GM12872 (cell line): ENCODE data around the gene ITGB3.

ENCODE experiments used
- CTCF ChIP-seq: IDR thresholded peaks from 3 replicates; pipeline ENCODE4 v1.5.1; 2011; ENCODE audit warnings: low read depth, mild to moderate bottlenecking, low read length, moderate library complexity; ENCODE audit not compliant: insufficient read depth

The ITGB3 gene

DNA sequence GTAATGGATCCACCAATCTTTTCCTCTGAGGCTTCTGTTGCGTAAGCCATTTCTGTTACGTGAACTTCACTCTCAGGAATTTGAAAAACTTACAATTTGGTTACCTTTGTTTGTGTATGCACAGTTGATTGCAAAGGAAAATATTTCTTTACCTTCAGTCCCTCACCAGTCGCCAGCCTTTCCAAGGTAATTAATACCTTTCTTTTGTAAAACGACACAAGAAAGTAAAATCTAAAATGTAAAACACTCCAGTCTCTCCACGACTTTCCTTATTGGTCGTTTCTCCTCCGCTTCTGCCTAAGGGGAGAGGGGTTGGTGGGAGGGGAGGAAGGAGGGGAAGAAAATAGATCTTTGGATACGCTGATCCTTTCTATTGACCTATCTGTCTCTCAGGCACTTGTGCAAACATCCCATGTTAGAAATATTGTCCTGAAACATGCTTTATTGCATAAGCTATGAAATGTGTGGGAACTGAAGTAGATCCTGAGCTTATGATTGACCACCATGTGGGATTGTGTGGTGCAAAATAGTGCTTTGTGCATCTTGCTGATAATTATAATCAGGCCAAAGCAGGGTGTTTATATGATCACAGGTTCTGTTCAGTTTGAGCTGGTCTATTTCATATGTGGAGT lies 37.7 kb downstream of the ITGB3 start:
- TF ChIP-seq CTCF: no peak

- no peak for TF ChIP-seq CTCF
Measured at GRCh38 chr17:47292206-47292605, 38.6 kb downstream of the ITGB3 start.

GRCh38 chr17:47295037-47295873 lies 41.6 kb downstream of the ITGB3 start:
- TF ChIP-seq CTCF: no peak

DNA sequence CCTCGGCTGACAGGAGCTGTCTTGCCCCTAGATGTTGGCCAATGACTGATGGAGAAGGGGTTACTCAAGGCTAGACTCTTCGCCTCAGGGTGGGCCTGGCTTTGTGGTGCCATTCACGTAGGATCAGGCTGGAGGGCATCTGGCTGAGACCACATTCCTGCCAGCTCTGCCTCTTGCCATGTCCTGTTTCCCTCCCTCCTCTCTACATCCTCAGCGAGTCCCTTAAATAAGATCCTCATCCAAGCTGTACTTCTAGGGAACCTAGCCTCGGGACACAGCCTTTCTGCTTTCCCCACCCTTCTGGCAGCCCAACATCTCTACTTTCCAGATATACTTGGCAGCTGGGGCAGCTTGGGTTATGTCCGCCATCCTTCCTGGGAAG lies 42.2 kb downstream of the ITGB3 start:
- no peak for TF ChIP-seq CTCF

GRCh38 chr17:47297661-47298400 lies 44.2 kb downstream of the ITGB3 start:
- TF ChIP-seq CTCF: no peak

DNA sequence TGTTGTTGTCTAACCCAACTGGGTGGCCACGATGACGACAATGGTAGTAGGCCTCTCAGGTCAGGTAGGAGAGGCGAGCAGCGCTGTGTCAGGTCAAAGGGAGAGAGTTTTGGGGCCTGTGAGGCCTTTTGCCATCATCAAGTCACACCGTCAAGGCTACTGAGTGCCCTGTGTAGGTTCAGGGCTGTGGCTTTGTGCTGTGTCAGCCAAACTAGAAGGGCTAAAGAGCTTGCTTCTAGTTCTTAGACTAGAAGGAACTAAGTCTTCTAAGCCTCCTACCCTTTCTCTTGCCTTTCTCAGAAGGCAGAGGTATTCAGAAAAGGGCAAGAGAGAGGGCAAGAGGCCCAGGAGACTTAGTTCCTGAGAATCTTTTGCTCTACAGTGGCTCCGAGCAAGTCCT lies 45.1 kb downstream of the ITGB3 start:
- TF ChIP-seq CTCF: no peak

DNA sequence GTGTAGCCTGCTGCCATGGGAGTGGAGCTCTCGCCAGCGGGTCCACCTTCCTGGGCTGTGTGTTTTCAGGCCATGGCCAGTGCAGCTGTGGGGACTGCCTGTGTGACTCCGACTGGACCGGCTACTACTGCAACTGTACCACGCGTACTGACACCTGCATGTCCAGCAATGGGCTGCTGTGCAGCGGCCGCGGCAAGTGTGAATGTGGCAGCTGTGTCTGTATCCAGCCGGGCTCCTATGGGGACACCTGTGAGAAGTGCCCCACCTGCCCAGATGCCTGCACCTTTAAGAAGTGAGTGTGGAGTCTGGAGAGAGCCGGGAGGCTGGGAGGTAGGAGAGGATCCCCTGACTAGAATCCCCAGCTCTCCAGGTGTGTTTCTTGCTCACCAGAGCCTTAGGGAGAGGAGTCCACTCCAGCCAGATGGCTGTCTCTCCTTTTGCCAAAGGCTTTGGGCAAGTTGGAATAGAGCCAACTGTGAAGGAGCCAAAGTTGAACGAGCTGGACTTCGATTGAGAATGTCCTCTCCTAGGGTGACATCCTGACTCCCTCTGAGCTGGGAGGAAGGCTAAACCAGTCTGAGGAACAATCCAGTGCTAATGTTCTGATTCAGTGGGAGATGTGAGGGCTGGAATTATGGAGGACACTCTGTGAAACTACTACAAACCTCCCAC lies 45.7 kb downstream of the ITGB3 start:
- TF ChIP-seq CTCF: no peak
